GM23248 (cell line): ENCODE measurements around the gene ST3GAL5.

Source experiments
- EZH2 ChIP-seq: fragments of 200-600 bp; sonication (generic); IDR thresholded peaks from 2 replicates; pipeline ENCODE4 v1.6.1; 2018; ENCODE audit warnings: antibody characterized with exemption, mild to moderate bottlenecking; ENCODE audit not compliant: insufficient read depth, poor library complexity, severe bottlenecking
- EZH2phosphoT487 ChIP-seq: fragments of 200-600 bp; sonication (generic); IDR thresholded peaks from 2 replicates; pipeline ENCODE4 v1.6.1; 2018; ENCODE audit warnings: antibody characterized with exemption, moderate library complexity, mild to moderate bottlenecking, low read depth; ENCODE audit not compliant: insufficient read depth

- TF ChIP-seq EZH2 = no peak
- TF ChIP-seq EZH2phosphoT487 = no peak
Observed at GRCh38 chr2:85915606-85916303, 27.0 kb upstream of the ST3GAL5 start.
